ENCODE measurements around the gene IFITM5.
"Not testable (repeated sequence)": the region's sequence is repeated elsewhere in the genome, so short reads cannot be mapped to it uniquely, and the experiment has no call there.

The IFITM5 gene

GRCh38 chr11:337711-338110 lies 38.4 kb upstream of the IFITM5 start:
- H3K36me3 ChIP-seq (ENCODE audit: control insufficient read depth in 4 of 4, insufficient read depth in 4 of 4, low read length in 3 of 4), result no peaks in the 10 kb centered on the region
- WGBS (ENCODE audit: insufficient coverage), result 100% methylated on average over 2 of the region's 6 CpGs
- no peak overlapping the region for H3K4me3 ChIP-seq (ENCODE audit: control insufficient read depth in 1 of 7, extremely low read depth in 1 of 7, insufficient read depth in 4 of 7, low read depth in 2 of 7, low read length in 6 of 7)
- H3K4me1 ChIP-seq (ENCODE audit: control extremely low read depth in 1 of 4, control insufficient read depth in 4 of 4, insufficient read depth in 4 of 4, low read length in 3 of 4), result peaks cover 8 to 43% (median 24%) of the 10 kb centered on the region in 4 experiments
- peaks cover 0 to 5% (median 0%) of the 10 kb centered on the region in 5 experiments for H3K9me3 ChIP-seq (ENCODE audit: control extremely low read depth in 1 of 5, control insufficient read depth in 4 of 5, insufficient read depth in 2 of 5, low read depth in 1 of 5, low read length in 4 of 5)
- no peak overlapping the region for H3K27ac ChIP-seq (ENCODE audit: insufficient read depth in 1 of 2, low read depth in 1 of 2, low read length in 2 of 2, poor library complexity in 1 of 2, severe bottlenecking in 2 of 2)
- DNase-seq, result no peak
- H3K27me3 ChIP-seq (replicated peaks in 2 of 5; ENCODE audit: control insufficient read depth in 4 of 5, insufficient read depth in 5 of 5, low read length in 4 of 5), result no peaks in the 10 kb centered on the region
- ChIA-PET POLR2A (interaction anchor here (1.4 kb wide), 1 partner anchor 18 kb away, joined by 4 read pairs; no protein-coding TSS in a partner anchor), CTCF (interaction anchor here (3.1 kb wide), 1 partner anchor 17 kb away, joined by 9 read pairs; no protein-coding TSS in a partner anchor)

GRCh38 chr11:336659-337198 lies 37.4 kb upstream of the IFITM5 start:
- Histone ChIP-seq H3K27ac (ENCODE audit: insufficient read depth in 1 of 2, low read depth in 1 of 2, low read length in 2 of 2, poor library complexity in 1 of 2, severe bottlenecking in 2 of 2) (no peak overlapping the region), H3K27me3 (replicated peaks in 2 of 5; ENCODE audit: control insufficient read depth in 4 of 5, insufficient read depth in 5 of 5, low read length in 4 of 5) (no peaks in the 10 kb centered on the region), H3K4me1 (ENCODE audit: control extremely low read depth in 1 of 4, control insufficient read depth in 4 of 4, insufficient read depth in 4 of 4, low read length in 3 of 4) (peaks cover 8 to 44% (median 24%) of the 10 kb centered on the region in 4 experiments), H3K36me3 (ENCODE audit: control insufficient read depth in 4 of 4, insufficient read depth in 4 of 4, low read length in 3 of 4) (no peaks in the 10 kb centered on the region), H3K9me3 (ENCODE audit: control extremely low read depth in 1 of 5, control insufficient read depth in 4 of 5, insufficient read depth in 2 of 5, low read depth in 1 of 5, low read length in 4 of 5) (peaks cover 0 to 5% (median 0%) of the 10 kb centered on the region in 5 experiments), H3K4me3 (ENCODE audit: control insufficient read depth in 1 of 7, extremely low read depth in 1 of 7, insufficient read depth in 4 of 7, low read depth in 2 of 7, low read length in 6 of 7) (no peak overlapping the region)
- POLR2A ChIA-PET, result interaction anchor here (0.6 kb wide), 1 partner anchor 11 kb away, joined by 4 read pairs; no protein-coding TSS in a partner anchor
- DNase-seq, result peak in 1 of 3 donors; percentile 30
- 73% methylated on average over 3 of the region's 4 CpGs for WGBS (ENCODE audit: insufficient coverage)
- CTCF ChIA-PET, result interaction anchor here (1.4 to 2.0 kb wide), 2 partner anchors 11 to 31 kb away, joined by 3 to 9 read pairs; no protein-coding TSS in a partner anchor

GRCh38 chr11:335779-336658 lies 36.7 kb upstream of the IFITM5 start:
- Histone ChIP-seq H3K27me3 (replicated peaks in 2 of 5; ENCODE audit: control insufficient read depth in 4 of 5, insufficient read depth in 5 of 5, low read length in 4 of 5) (no peaks in the 10 kb centered on the region), H3K27ac (ENCODE audit: insufficient read depth in 1 of 2, low read depth in 1 of 2, low read length in 2 of 2, poor library complexity in 1 of 2, severe bottlenecking in 2 of 2) (peak overlapping the region in 1 of 2 experiments; percentile 34), H3K4me3 (ENCODE audit: control insufficient read depth in 1 of 7, extremely low read depth in 1 of 7, insufficient read depth in 4 of 7, low read depth in 2 of 7, low read length in 6 of 7) (peak overlapping the region in 2 of 7 experiments; percentile 2 to 45), H3K9me3 (ENCODE audit: control extremely low read depth in 1 of 5, control insufficient read depth in 4 of 5, insufficient read depth in 2 of 5, low read depth in 1 of 5, low read length in 4 of 5) (peaks cover 0 to 5% (median 0%) of the 10 kb centered on the region in 5 experiments), H3K4me1 (ENCODE audit: control extremely low read depth in 1 of 4, control insufficient read depth in 4 of 4, insufficient read depth in 4 of 4, low read length in 3 of 4) (peaks cover 8 to 46% (median 28%) of the 10 kb centered on the region in 4 experiments), H3K36me3 (ENCODE audit: control insufficient read depth in 4 of 4, insufficient read depth in 4 of 4, low read length in 3 of 4) (no peaks in the 10 kb centered on the region)
- ChIA-PET CTCF (interaction anchor here (0.7 to 2.0 kb wide), 3 partner anchors 9 to 30 kb away, joined by 3 to 9 read pairs (median 3); no protein-coding TSS in a partner anchor), POLR2A (interaction anchor here (0.6 kb wide), 1 partner anchor 12 kb away, joined by 4 read pairs; no protein-coding TSS in a partner anchor)
- 37% methylated on average over 8 of the region's 15 CpGs for WGBS (ENCODE audit: insufficient coverage)
- peak in 1 of 3 donors; percentile 41 for DNase-seq

- DNase-seq, result no peak
- CTCF ChIA-PET, result interaction anchor here (0.7 to 2.0 kb wide), 3 partner anchors 14 to 16 kb away, joined by 3 to 9 read pairs (median 4); no protein-coding TSS in a partner anchor
- POLR2A ChIA-PET, result no interaction called here
These were observed 35.1 kb upstream of the IFITM5 start for GRCh38 chr11:334264-334994.

GRCh38 chr11:333616-334263 lies 34.4 kb upstream of the IFITM5 start:
- CTCF ChIA-PET, result interaction anchor here (0.7 to 1.5 kb wide), 4 partner anchors 15 to 28 kb away, joined by 3 to 4 read pairs (median 4); no protein-coding TSS in a partner anchor
- not testable (repeated sequence) for H3K27ac ChIP-seq (ENCODE audit: insufficient read depth in 1 of 2, low read depth in 1 of 2, low read length in 2 of 2, poor library complexity in 1 of 2, severe bottlenecking in 2 of 2)

More at GRCh38 chr11:334264-334994, 35.1 kb upstream of the IFITM5 start:
- H3K4me3 ChIP-seq (ENCODE audit: control insufficient read depth in 1 of 7, extremely low read depth in 1 of 7, insufficient read depth in 4 of 7, low read depth in 2 of 7, low read length in 6 of 7), result no peak overlapping the region
- no peaks in the 10 kb centered on the region for H3K27me3 ChIP-seq (replicated peaks in 2 of 5; ENCODE audit: control insufficient read depth in 4 of 5, insufficient read depth in 5 of 5, low read length in 4 of 5)
- no peaks in the 10 kb centered on the region for H3K36me3 ChIP-seq (ENCODE audit: control insufficient read depth in 4 of 4, insufficient read depth in 4 of 4, low read length in 3 of 4)
- peaks cover 8 to 61% (median 31%) of the 10 kb centered on the region in 4 experiments for H3K4me1 ChIP-seq (ENCODE audit: control extremely low read depth in 1 of 4, control insufficient read depth in 4 of 4, insufficient read depth in 4 of 4, low read length in 3 of 4)
- no peak overlapping the region for H3K27ac ChIP-seq (ENCODE audit: insufficient read depth in 1 of 2, low read depth in 1 of 2, low read length in 2 of 2, poor library complexity in 1 of 2, severe bottlenecking in 2 of 2)
- peaks cover 0 to 5% (median 0%) of the 10 kb centered on the region in 5 experiments for H3K9me3 ChIP-seq (ENCODE audit: control extremely low read depth in 1 of 5, control insufficient read depth in 4 of 5, insufficient read depth in 2 of 5, low read depth in 1 of 5, low read length in 4 of 5)
- 90% methylated on average over 19 of the region's 25 CpGs for WGBS (ENCODE audit: insufficient coverage)

More at GRCh38 chr11:333616-334263, 34.4 kb upstream of the IFITM5 start:
- POLR2A ChIA-PET; H3K36me3 ChIP-seq (ENCODE audit: control insufficient read depth in 4 of 4, insufficient read depth in 4 of 4, low read length in 3 of 4); DNase-seq; H3K4me3 ChIP-seq (ENCODE audit: control insufficient read depth in 1 of 7, extremely low read depth in 1 of 7, insufficient read depth in 4 of 7, low read depth in 2 of 7, low read length in 6 of 7); H3K27me3 ChIP-seq (replicated peaks in 2 of 5; ENCODE audit: control insufficient read depth in 4 of 5, insufficient read depth in 5 of 5, low read length in 4 of 5); H3K9me3 ChIP-seq (ENCODE audit: control extremely low read depth in 1 of 5, control insufficient read depth in 4 of 5, insufficient read depth in 2 of 5, low read depth in 1 of 5, low read length in 4 of 5): not testable (repeated sequence)
- H3K4me1 ChIP-seq (ENCODE audit: control extremely low read depth in 1 of 4, control insufficient read depth in 4 of 4, insufficient read depth in 4 of 4, low read length in 3 of 4), result peaks cover 8 to 65% (median 33%) of the 10 kb centered on the region in 4 experiments
- 93% methylated on average over 15 of the region's 17 CpGs for WGBS (ENCODE audit: insufficient coverage)

Data from common myeloid progenitor, CD34-positive (primary cell).